PFSK-1 (cell line): ENCODE measurements around the gene NANS.

ENCODE experiments used
- FOXP2 ChIP-seq: optimal IDR thresholded peaks from 2 replicates; pipeline ENCODE3; 2011; ENCODE audit warnings: borderline replicate concordance, control low read depth, inconsistent platforms; ENCODE audit not compliant: insufficient read depth; ENCODE audit errors: extremely low read length, extremely low read depth
- POLR2AphosphoS5 ChIP-seq: IDR thresholded peaks from 2 replicates; pipeline ENCODE4 v1.6.1; 2012; ENCODE audit warnings: low read depth, mild to moderate bottlenecking, control low read depth, low read length, moderate library complexity
- REST ChIP-seq, 2 experiments: IDR thresholded peaks; 2 replicates each; pipeline versions ENCODE4 v1.6.1 to v1.8.0; 2011 to 2012; ENCODE audit warnings: low read depth in 2 of 2, low read length in 2 of 2, control low read depth in 1 of 2, inconsistent platforms in 1 of 2, mild to moderate bottlenecking in 1 of 2, moderate library complexity in 1 of 2; ENCODE audit not compliant: insufficient read depth in 1 of 2
- SIN3A ChIP-seq: IDR thresholded peaks from 2 replicates; pipeline ENCODE4 v1.6.1; 2012; ENCODE audit warnings: mild to moderate bottlenecking, low read length, moderate library complexity, borderline replicate concordance; ENCODE audit not compliant: insufficient read depth
- TAF1 ChIP-seq: IDR thresholded peaks from 2 replicates; pipeline ENCODE4 v1.6.1; 2012; ENCODE audit warnings: low read length, control low read depth, borderline replicate concordance; ENCODE audit not compliant: insufficient read depth

GRCh38 chr9:98078895-98079294 is 22.4 kb downstream of the NANS start:
- TF ChIP-seq SIN3A: no peak
- no peak for TF ChIP-seq TAF1
- TF ChIP-seq POLR2AphosphoS5: no peak
- no peak for TF ChIP-seq REST (IDR thresholded peaks at IDR 0.05; ENCODE audit: insufficient read depth in 1 of 2, low read depth in 2 of 2, low read length in 2 of 2)
- TF ChIP-seq FOXP2: no peak
